IMR-90 (cell line): ENCODE data around the gene GABARAPL1. TPM values are rescaled to one million over a fixed set of nuclear protein-coding genes. Genes with fewer than 3 reads are reported as not detected.
"Not testable (repeated sequence)": the region's sequence is repeated elsewhere in the genome, so short reads cannot be mapped to it uniquely, and the experiment has no call there.

Experiments
- ATAC-seq: fragments of 200-7000 bp; cut with Tn5 transposase; 2 replicates; pipeline ENCODE4 v1.9.1; 2020; ENCODE audit warnings: low read depth, mild to moderate bottlenecking, moderate library complexity
- BruUV-seq: library from RNA; stranded (reverse); fragments of 400-500 nt; replicated peaks from 2 replicates; lab custom pipeline; 2021; lab: Mats Ljungman, UMichigan
- CTCF ChIA-PET: fragments of 300-600 bp; formaldehyde crosslinking; extraction: SDS; loops from one replicate; lab custom pipeline; 2021; ENCODE audit warnings: antibody characterized with exemption; lab: Yijun Ruan, JAX
- POLR2A ChIA-PET: fragments of 300-600 bp; sonication (Branson Sonifier 250); formaldehyde crosslinking; loops from one replicate; lab custom pipeline; 2022; ENCODE audit warnings: antibody characterized with exemption; ENCODE audit not compliant: unreplicated experiment; lab: Charles Lee
- DNase-seq: peaks from one replicate; pipeline ENCODE4 v3.0.0; 2013
- H2AFZ ChIP-seq: replicated peaks from 2 replicates; pipeline ENCODE3; 2013; ENCODE audit warnings: low read length, mild to moderate bottlenecking; ENCODE audit not compliant: poor library complexity
- H2AK5ac ChIP-seq: 2 replicates; pipeline ENCODE4 v1.6.1; 2013; ENCODE audit warnings: low read depth, low read length, inconsistent platforms
- H2AK9ac ChIP-seq: replicated peaks from 2 replicates; pipeline ENCODE3; 2013; ENCODE audit warnings: mild to moderate bottlenecking, low read depth, low read length, moderate library complexity; ENCODE audit not compliant: poor library complexity
- H2BK120ac ChIP-seq: 2 replicates; pipeline ENCODE4 v1.6.1; 2013; ENCODE audit warnings: low read depth, low read length, inconsistent platforms
- H2BK15ac ChIP-seq: 3 replicates; pipeline ENCODE4 v1.6.1; 2013; ENCODE audit warnings: low read depth, low read length, inconsistent platforms
- H2BK20ac ChIP-seq: 2 replicates; pipeline ENCODE4 v1.6.1; 2013; ENCODE audit warnings: low read depth, mild to moderate bottlenecking, inconsistent platforms, low read length, moderate library complexity
- H2BK5ac ChIP-seq: 2 replicates; pipeline ENCODE4 v1.6.1; 2013; ENCODE audit warnings: mild to moderate bottlenecking, low read depth, low read length, inconsistent platforms; ENCODE audit not compliant: poor library complexity, severe bottlenecking
- H3K14ac ChIP-seq: replicated peaks from 2 replicates; pipeline ENCODE4 v1.6.1; 2013; ENCODE audit warnings: low read depth, low read length, inconsistent platforms
- H3K18ac ChIP-seq: 2 replicates; pipeline ENCODE4 v1.6.1; 2013; ENCODE audit warnings: low read depth, low read length, control low read depth
- H3K23ac ChIP-seq: 2 replicates; pipeline ENCODE4 v1.6.1; 2013; ENCODE audit warnings: low read depth, low read length, inconsistent platforms
- H3K27ac ChIP-seq: 2 replicates; pipeline ENCODE4 v1.5.1; 2013; ENCODE audit warnings: mild to moderate bottlenecking, control low read depth, low read length; ENCODE audit not compliant: insufficient read depth
- H3K27me3 ChIP-seq: 2 replicates; pipeline ENCODE4 v1.6.1; 2013; ENCODE audit warnings: low read length; ENCODE audit not compliant: control insufficient read depth, insufficient read depth
- H3K36me3 ChIP-seq: 2 replicates; pipeline ENCODE4 v1.6.1; 2013; ENCODE audit warnings: low read length, mixed read lengths; ENCODE audit not compliant: control insufficient read depth, insufficient read depth
- H3K4ac ChIP-seq: 2 replicates; pipeline ENCODE4 v1.6.1; 2013; ENCODE audit warnings: low read depth, low read length, inconsistent platforms
- H3K4me1 ChIP-seq: 2 replicates; pipeline ENCODE4 v1.6.1; 2013; ENCODE audit warnings: low read length, mixed read lengths; ENCODE audit not compliant: control insufficient read depth, insufficient read depth
- H3K4me2 ChIP-seq: 2 replicates; pipeline ENCODE4 v1.6.1; 2013; ENCODE audit warnings: low read depth, mild to moderate bottlenecking, control low read depth, low read length, moderate library complexity
- H3K4me3 ChIP-seq: 2 replicates; pipeline ENCODE4 v1.5.1; 2013; ENCODE audit warnings: low read depth, mild to moderate bottlenecking, control low read depth, low read length, moderate library complexity; ENCODE audit not compliant: insufficient read depth
- H3K56ac ChIP-seq: 2 replicates; pipeline ENCODE4 v1.6.1; 2013; ENCODE audit warnings: low read length, inconsistent platforms; ENCODE audit not compliant: insufficient read depth; ENCODE audit errors: extremely low read depth
- H3K79me1 ChIP-seq, 2 experiments: 2 replicates each; pipeline ENCODE4 v1.6.1; 2013; ENCODE audit warnings: low read length in 2 of 2, inconsistent platforms in 1 of 2, low read depth in 1 of 2
- H3K9ac ChIP-seq: 2 replicates; pipeline ENCODE4 v1.6.1; 2013; ENCODE audit warnings: low read depth, low read length, control low read depth
- H3K9me1 ChIP-seq: 2 replicates; pipeline ENCODE4 v1.6.1; 2013; ENCODE audit warnings: low read length, inconsistent platforms; ENCODE audit not compliant: insufficient read depth
- H3K9me3 ChIP-seq: 2 replicates; pipeline ENCODE4 v1.6.1; 2013; ENCODE audit warnings: low read length; ENCODE audit not compliant: control insufficient read depth, insufficient read depth
- H4K20me1 ChIP-seq: 2 replicates; pipeline ENCODE4 v1.6.1; 2013; ENCODE audit warnings: low read length, inconsistent platforms; ENCODE audit not compliant: insufficient read depth
- H4K5ac ChIP-seq: 2 replicates; pipeline ENCODE4 v1.6.1; 2013; ENCODE audit warnings: mild to moderate bottlenecking, low read depth, low read length, control low read depth
- H4K8ac ChIP-seq, 2 experiments: 2 replicates each; pipeline ENCODE4 v1.6.1; 2013; ENCODE audit warnings: low read depth in 2 of 2, low read length in 2 of 2, control low read depth in 1 of 2, inconsistent platforms in 1 of 2
- H4K91ac ChIP-seq: 2 replicates; pipeline ENCODE4 v1.6.1; 2013; ENCODE audit warnings: low read depth, low read length, inconsistent platforms; ENCODE audit not compliant: insufficient read depth
- CEBPB ChIP-seq: IDR thresholded peaks from 2 replicates; pipeline ENCODE4 v1.6.1; 2012; ENCODE audit warnings: low read depth, low read length, improper control_type of control experiment
- FOS ChIP-seq: fragments of 150-350 bp; IDR thresholded peaks from 2 replicates; pipeline ENCODE4 v1.6.1; 2016; ENCODE audit warnings: low read depth, low read length
- MAFK ChIP-seq: IDR thresholded peaks from 2 replicates; pipeline ENCODE4 v1.6.1; 2012; ENCODE audit warnings: low read depth, low read length, improper control_type of control experiment
- POLR2A ChIP-seq: IDR thresholded peaks from 2 replicates; pipeline ENCODE4 v1.6.1; 2012; ENCODE audit warnings: mild to moderate bottlenecking, low read depth, low read length
- WGBS, 2 experiments: methylation state at CpG; one replicate each; pipeline versions ENCODE4 v1.1.5 to v1.1.7; 2013; ENCODE audit warnings: missing lambda C conversion rate in 2 of 2; ENCODE audit not compliant: insufficient read length in 1 of 2; ENCODE audit errors: extremely low coverage in 2 of 2; 5-methylcytosine and 5-hydroxymethylcytosine counted together
- dilution Hi-C: fragments of 300-500 bp; cut with HindIII; formaldehyde crosslinking; loops from one replicate; pipeline ENCODE4 v1.14.3; 2018; ENCODE audit warnings: low sequenced_read_pairs; ENCODE audit not compliant: unreplicated experiment
- in situ Hi-C: fragments of 300-500 bp; cut with MboI; formaldehyde crosslinking; loops from 3 replicates; pipeline ENCODE4 v1.14.3; 2019; ENCODE audit warnings: low sequenced_read_pairs, inconsistent platforms, mixed read lengths
- intact Hi-C: fragments of 100-400 bp; cut with micrococcal nuclease; formaldehyde crosslinking; loops from 2 replicates; pipeline ENCODE4 v1.10.0; 2022
- polyA plus RNA-seq, 3 experiments: library from polyadenylated mRNA; depleted of rRNA; stranded (reverse); fragments of >200 nt; gene quantifications; 2 replicates each; pipeline ENCODE4 v1.2.3, GENCODE V29; 2012; ENCODE audit warnings: low replicate concordance in 1 of 3
- total RNA-seq: library from RNA; depleted of rRNA; stranded (reverse); fragments of >200 nt; gene quantifications from 2 replicates; pipeline ENCODE4 v1.2.3, GENCODE V29; 2012

GABARAPL1 gene
- total and polyA plus RNA-seq, 2 of the 4 experiments (the other 2 are of a cell fraction): 51.6 to 93.6 TPM

- H4K91ac ChIP-seq: no peak overlapping the region
- no peak overlapping the region for H2BK5ac ChIP-seq
- H3K9ac ChIP-seq: no peak overlapping the region
- 0 out of 2 replicates have a peak, but pooled peaks have one; percentile 7 for TF ChIP-seq MAFK
- no peak for TF ChIP-seq FOS
- TF ChIP-seq CEBPB: no peak
- no peak for TF ChIP-seq POLR2A
- H2AK9ac ChIP-seq: no peak overlapping the region
- H4K20me1 ChIP-seq: peaks cover 11% of the 10 kb centered on the region; the same call in 1 of the 2 replicates
- no peak overlapping the region for H3K27ac ChIP-seq
- no peak overlapping the region for H3K4ac ChIP-seq
- DNase-seq (no peak), ATAC-seq (no peak)
- no TSS peak for BruUV-seq
- H2BK15ac ChIP-seq: no peak overlapping the region
- H3K14ac ChIP-seq: no peak overlapping the region
- H3K4me3 ChIP-seq: no peak overlapping the region
- intact Hi-C loops: no loop called here
- peaks cover 54% of the 10 kb centered on the region for H3K36me3 ChIP-seq
- H2AK5ac ChIP-seq: no peak overlapping the region
- H3K23ac ChIP-seq: no peak overlapping the region
- WGBS, 2 experiments: no CpG with 5 or more reads among the region's 5 CpGs
- in situ Hi-C loops: no loop called here
- POLR2A ChIA-PET: no interaction called here
- no peak overlapping the region for H3K4me2 ChIP-seq
- no peak overlapping the region for H2BK20ac ChIP-seq
- no peaks in the 10 kb centered on the region for H3K27me3 ChIP-seq
- CTCF ChIA-PET: interaction anchor here (0.6 to 1.1 kb wide), 2 partner anchors 9 to 67 kb away, joined by 3 read pairs; no protein-coding TSS in a partner anchor
- H4K8ac ChIP-seq: no peak overlapping the region
- H3K9me3 ChIP-seq: no peaks in the 10 kb centered on the region
- peaks cover 8% of the 10 kb centered on the region for H3K4me1 ChIP-seq
- dilution Hi-C loops: no loop called here
- H2BK120ac ChIP-seq: no peak overlapping the region
- no peak overlapping the region for H3K18ac ChIP-seq
- H3K79me1 ChIP-seq: peaks cover 12 to 18% of the 10 kb centered on the region in 2 experiments; a peak in 3 of 4 replicates
- H2AFZ ChIP-seq: no peak overlapping the region
- H3K56ac ChIP-seq: no peak overlapping the region
- H3K9me1 ChIP-seq: peaks cover 8% of the 10 kb centered on the region; the same call in 1 of the 2 replicates
- H4K5ac ChIP-seq: no peak overlapping the region
These were observed 10.5 kb downstream of the GABARAPL1 start for GRCh38 chr12:10223208-10223607.

GRCh38 chr12:10225426-10225825 lies 12.7 kb downstream of the GABARAPL1 start:
- H3K23ac ChIP-seq, H2AFZ ChIP-seq, H3K79me1 ChIP-seq, H3K9me1 ChIP-seq, H3K4me2 ChIP-seq, H3K9ac ChIP-seq, H2AK5ac ChIP-seq, ATAC-seq, H4K8ac ChIP-seq, H2AK9ac ChIP-seq, H4K91ac ChIP-seq, H3K4me3 ChIP-seq, intact Hi-C loops, dilution Hi-C loops, H2BK5ac ChIP-seq, H2BK20ac ChIP-seq, H3K9me3 ChIP-seq, H3K27me3 ChIP-seq, in situ Hi-C loops, H3K56ac ChIP-seq, DNase-seq, POLR2A ChIA-PET, H3K4ac ChIP-seq, H3K14ac ChIP-seq, H3K18ac ChIP-seq, H4K5ac ChIP-seq, BruUV-seq, H3K4me1 ChIP-seq, H2BK120ac ChIP-seq, H2BK15ac ChIP-seq, CTCF ChIA-PET, H3K27ac ChIP-seq: not testable (repeated sequence)
- H4K20me1 ChIP-seq: peaks cover 11% of the 10 kb centered on the region; the same call in 1 of the 2 replicates
- H3K36me3 ChIP-seq: peaks cover 43% of the 10 kb centered on the region
- no CpG with 5 or more reads among the region's 26 CpGs for WGBS, 2 experiments
